ENCODE results near the gene ITPKB. TPM values are rescaled to one million over a fixed set of nuclear protein-coding genes. Genes with fewer than 3 reads are reported as not detected.

ITPKB gene
- total and polyA plus RNA-seq, 5 donors = 9.6 to 15.4 (median 9.9) TPM

DNA sequence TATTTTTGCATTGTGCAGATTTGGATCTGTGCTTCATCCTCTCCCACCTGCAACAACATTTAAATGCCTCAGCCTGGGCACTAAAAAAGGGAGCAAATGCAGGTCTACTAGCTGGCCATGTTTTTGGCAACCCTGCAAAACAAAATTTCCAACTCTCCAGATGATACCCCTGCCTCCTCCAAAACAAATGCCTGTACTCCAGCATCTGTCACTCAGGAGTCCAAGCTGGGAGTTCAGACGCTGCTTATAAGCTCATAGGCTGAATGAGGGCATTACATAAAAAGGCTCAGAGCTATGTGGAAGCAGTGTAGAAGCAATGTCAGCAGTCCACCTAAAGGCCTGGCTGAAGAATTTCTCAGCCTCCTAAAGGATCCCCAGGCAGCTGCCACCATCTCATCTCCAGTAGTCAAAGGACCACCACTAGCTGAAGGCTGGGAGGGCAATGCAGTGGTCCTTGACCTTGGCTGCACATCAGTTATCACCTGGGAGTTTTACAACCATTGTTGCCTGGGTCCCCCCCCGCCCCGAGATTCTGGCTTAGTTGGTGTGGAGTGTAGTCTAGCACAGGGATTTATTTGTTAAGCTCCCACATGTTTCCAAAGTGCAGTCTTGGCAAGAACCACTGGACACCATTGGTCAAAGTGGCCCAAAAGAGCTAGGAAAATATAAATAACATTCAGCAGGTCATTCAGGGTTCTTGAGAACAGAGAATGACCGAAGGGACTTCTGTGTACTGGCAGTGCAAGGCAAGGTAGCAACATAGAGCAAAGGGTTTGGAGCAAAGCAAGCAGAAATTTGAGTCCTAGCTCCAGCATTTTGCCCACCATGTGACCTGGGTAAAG, 57.2 kb downstream of the ITPKB start:
- H3K27ac ChIP-seq (ENCODE audit: low read length) = no peak overlapping the region

DNA sequence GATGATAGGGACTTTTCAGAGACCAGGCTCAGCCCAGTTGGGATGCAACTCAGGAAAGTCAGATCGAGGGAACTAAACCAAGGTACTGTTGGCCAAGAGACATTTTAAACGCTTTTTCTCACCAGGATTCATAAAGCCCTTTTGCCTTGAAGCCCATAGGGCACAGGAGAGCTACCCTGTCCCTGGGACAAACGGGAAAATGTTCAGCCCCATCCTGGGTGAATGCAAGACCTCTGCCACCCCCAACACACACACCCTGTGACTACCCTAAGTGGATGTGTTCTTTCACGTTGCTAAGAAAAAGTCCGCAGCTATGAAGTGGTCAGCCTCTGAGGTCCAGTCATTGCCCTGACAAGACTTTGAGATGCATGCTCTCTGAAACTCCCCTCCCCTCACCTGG, 58.4 kb downstream of the ITPKB start:
- ATAC-seq = no peak

More for the DNA sequence above, 57.2 kb downstream of the ITPKB start:
- intact Hi-C loops (cut with DNase I) = no loop called here
- Histone ChIP-seq H3K9me3 (ENCODE audit: control insufficient read depth, low read length) (no peaks in the 10 kb centered on the region), H3K4me3 (ENCODE audit: low read length) (no peak overlapping the region), H3K4me1 (ENCODE audit: control insufficient read depth, insufficient read depth, low read length) (peaks cover 36% of the 10 kb centered on the region), H3K27me3 (ENCODE audit: control insufficient read depth, insufficient read depth) (no peaks in the 10 kb centered on the region)
- ATAC-seq (no peak), DNase-seq (no peak)
- WGBS = 68% methylated on average over 4 of the region's 4 CpGs

GRCh38 chr1:226679853-226680516, 59.1 kb downstream of the ITPKB start:
- Histone ChIP-seq H3K9me3 (ENCODE audit: control insufficient read depth, low read length) (no peaks in the 10 kb centered on the region), H3K4me1 (ENCODE audit: control insufficient read depth, insufficient read depth, low read length) (peaks cover 46% of the 10 kb centered on the region), H3K4me3 (ENCODE audit: low read length) (peak overlapping the region; percentile 41), H3K27me3 (ENCODE audit: control insufficient read depth, insufficient read depth) (no peaks in the 10 kb centered on the region), H3K27ac (ENCODE audit: low read length) (peak overlapping the region; percentile 98)
- DNase-seq (peak; percentile 87 to 95 (median 95)), ATAC-seq (peak; percentile 90 to 92)
- intact Hi-C loops (cut with DNase I) = no loop called here
- 2% methylated on average over 22 of the region's 22 CpGs for WGBS

More for the DNA sequence above, 58.4 kb downstream of the ITPKB start:
- DNase-seq = no peak
- Histone ChIP-seq H3K9me3 (ENCODE audit: control insufficient read depth, low read length) (no peaks in the 10 kb centered on the region), H3K27me3 (ENCODE audit: control insufficient read depth, insufficient read depth) (no peaks in the 10 kb centered on the region), H3K4me1 (ENCODE audit: control insufficient read depth, insufficient read depth, low read length) (peaks cover 40% of the 10 kb centered on the region), H3K4me3 (ENCODE audit: low read length) (peak overlapping the region; percentile 41), H3K27ac (ENCODE audit: low read length) (peak overlapping the region; percentile 98)
- WGBS = 47% methylated on average over 5 of the region's 5 CpGs
- intact Hi-C loops (cut with DNase I) = no loop called here

DNA sequence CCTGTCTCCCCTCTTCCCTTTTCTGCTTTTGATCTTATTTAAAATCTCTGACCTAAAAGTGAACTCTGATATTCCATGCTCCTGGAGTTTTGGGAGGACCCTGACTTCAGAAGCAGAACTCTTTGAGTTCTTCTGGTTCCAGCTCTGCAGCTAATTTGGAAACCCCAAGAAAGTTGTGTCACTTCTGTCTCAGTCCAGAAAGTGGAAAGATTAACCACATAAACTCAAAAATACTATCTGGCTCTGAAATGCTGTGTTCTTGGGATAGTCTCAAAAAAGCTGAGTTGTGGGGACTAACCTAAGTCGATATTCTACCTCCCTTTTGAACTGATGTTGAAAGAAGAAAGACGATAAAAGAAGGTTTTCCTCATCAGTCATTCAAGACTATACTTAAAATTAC, 59.8 kb downstream of the ITPKB start:
- H3K4me3 ChIP-seq (ENCODE audit: low read length) = no peak overlapping the region
- intact Hi-C loops (cut with DNase I) = no loop called here
- H3K4me1 ChIP-seq (ENCODE audit: control insufficient read depth, insufficient read depth, low read length) = peaks cover 44% of the 10 kb centered on the region
- no peak for DNase-seq
- peak overlapping the region; percentile 39 for H3K27ac ChIP-seq (ENCODE audit: low read length)
- ATAC-seq = no peak
- H3K9me3 ChIP-seq (ENCODE audit: control insufficient read depth, low read length) = no peaks in the 10 kb centered on the region
- 25% methylated on average over 2 of the region's 2 CpGs for whole genome bisulfite sequencing
- H3K27me3 ChIP-seq (ENCODE audit: control insufficient read depth, insufficient read depth) = no peaks in the 10 kb centered on the region

- Histone ChIP-seq H3K27me3 (ENCODE audit: control insufficient read depth, insufficient read depth) (no peaks in the 10 kb centered on the region), H3K4me3 (ENCODE audit: low read length) (no peak overlapping the region), H3K4me1 (ENCODE audit: control insufficient read depth, insufficient read depth, low read length) (peaks cover 41% of the 10 kb centered on the region), H3K27ac (ENCODE audit: low read length) (peak overlapping the region; percentile 93), H3K9me3 (ENCODE audit: control insufficient read depth, low read length) (no peaks in the 10 kb centered on the region)
- no peak for ATAC-seq
- WGBS = 54% methylated on average over 8 of the region's 8 CpGs
- intact Hi-C loops (cut with DNase I) = no loop called here
- DNase-seq = no peak
Measured at GRCh38 chr1:226678701-226679100, 60.4 kb downstream of the ITPKB start.

DNA sequence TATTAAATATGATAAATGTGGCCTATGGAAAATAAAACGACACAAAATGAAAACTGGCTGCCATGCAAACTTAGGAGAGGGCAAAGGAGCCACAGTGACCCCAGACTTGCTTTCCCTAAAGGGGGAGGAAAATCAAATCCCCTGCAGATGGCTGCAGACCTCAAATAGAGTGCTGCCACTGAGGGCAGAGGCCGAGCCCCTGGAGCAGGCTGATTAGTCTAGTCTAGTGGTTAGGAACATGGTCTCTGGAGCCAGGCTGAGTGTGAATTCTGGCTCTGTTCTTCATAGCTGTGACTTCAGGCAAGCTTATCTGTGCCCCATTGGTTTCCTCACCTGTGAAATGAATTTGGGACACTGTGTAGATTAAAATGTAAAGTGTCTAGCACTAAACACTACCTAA, 60.8 kb downstream of the ITPKB start:
- Histone ChIP-seq H3K4me3 (ENCODE audit: low read length) (no peak overlapping the region), H3K9me3 (ENCODE audit: control insufficient read depth, low read length) (no peaks in the 10 kb centered on the region), H3K4me1 (ENCODE audit: control insufficient read depth, insufficient read depth, low read length) (peaks cover 41% of the 10 kb centered on the region), H3K27me3 (ENCODE audit: control insufficient read depth, insufficient read depth) (no peaks in the 10 kb centered on the region), H3K27ac (ENCODE audit: low read length) (peak overlapping the region; percentile 82)
- DNase-seq (no peak), ATAC-seq (no peak)
- WGBS = 62% methylated on average over 2 of the region's 2 CpGs
- intact Hi-C loops (cut with DNase I) = no loop called here

GRCh38 chr1:226677027-226678020, 61.8 kb downstream of the ITPKB start:
- Histone ChIP-seq H3K27me3 (ENCODE audit: control insufficient read depth, insufficient read depth) (no peaks in the 10 kb centered on the region), H3K4me1 (ENCODE audit: control insufficient read depth, insufficient read depth, low read length) (peaks cover 46% of the 10 kb centered on the region), H3K4me3 (ENCODE audit: low read length) (no peak overlapping the region), H3K9me3 (ENCODE audit: control insufficient read depth, low read length) (no peaks in the 10 kb centered on the region), H3K27ac (ENCODE audit: low read length) (peak overlapping the region; percentile 92)
- DNase-seq = peak; percentile 80 to 90 (median 88)
- 40% methylated on average over 13 of the region's 13 CpGs for WGBS
- intact Hi-C loops (cut with DNase I) = no loop called here
- ATAC-seq = peak; percentile 76 to 77

GRCh38 chr1:226676381-226676780, 62.7 kb downstream of the ITPKB start:
- Histone ChIP-seq H3K4me3 (ENCODE audit: low read length) (no peak overlapping the region), H3K27ac (ENCODE audit: low read length) (peak overlapping the region; percentile 95), H3K4me1 (ENCODE audit: control insufficient read depth, insufficient read depth, low read length) (peaks cover 47% of the 10 kb centered on the region), H3K27me3 (ENCODE audit: control insufficient read depth, insufficient read depth) (no peaks in the 10 kb centered on the region), H3K9me3 (ENCODE audit: control insufficient read depth, low read length) (no peaks in the 10 kb centered on the region)
- 19% methylated on average over 5 of the region's 5 CpGs for WGBS
- no peak for ATAC-seq
- no peak for DNase-seq
- intact Hi-C loops (cut with DNase I) = no loop called here

DNA sequence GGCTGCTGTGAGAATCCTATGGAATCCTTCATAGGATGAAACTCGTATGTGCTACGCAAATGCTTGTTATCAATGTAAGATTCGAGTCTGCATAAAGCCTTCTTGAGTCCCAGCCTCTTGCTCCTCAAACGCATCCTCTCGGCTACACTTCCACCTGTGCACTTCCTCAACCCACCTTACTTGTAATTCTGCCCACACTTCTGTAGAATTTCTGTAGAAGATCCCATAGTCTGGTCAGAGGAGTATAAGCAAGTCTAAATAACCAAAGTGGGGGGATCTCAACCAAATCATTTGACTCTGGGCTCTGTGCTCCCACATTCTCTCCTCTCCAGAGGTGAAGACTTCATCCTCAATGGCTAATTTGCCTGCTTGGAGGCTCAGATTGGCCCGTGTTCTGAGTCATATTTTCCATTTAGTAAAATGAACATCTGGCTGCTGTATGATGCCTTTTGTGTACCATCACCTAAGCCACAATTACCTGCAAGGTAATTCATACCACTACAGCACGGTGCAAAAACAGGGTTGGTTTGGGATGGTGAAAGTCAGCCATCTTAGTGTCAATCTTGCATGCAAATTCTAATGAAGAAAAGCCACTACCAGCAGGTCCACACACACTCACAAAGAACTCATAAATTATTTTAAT, 63.2 kb downstream of the ITPKB start:
- H3K27ac ChIP-seq (ENCODE audit: low read length) = peak overlapping the region; percentile 95
- intact Hi-C loops (cut with DNase I) = no loop called here
- no peaks in the 10 kb centered on the region for H3K9me3 ChIP-seq (ENCODE audit: control insufficient read depth, low read length)
- H3K4me3 ChIP-seq (ENCODE audit: low read length) = no peak overlapping the region
- peaks cover 46% of the 10 kb centered on the region for H3K4me1 ChIP-seq (ENCODE audit: control insufficient read depth, insufficient read depth, low read length)
- ATAC-seq (no peak), DNase-seq (no peak)
- WGBS = 64% methylated on average over 7 of the region's 7 CpGs
- H3K27me3 ChIP-seq (ENCODE audit: control insufficient read depth, insufficient read depth) = no peaks in the 10 kb centered on the region

Measured in right cardiac atrium (tissue), 5 donors.